Daoy (cell line): Measurements from ENCODE around the gene ZNF534. TPM values are rescaled to one million over a fixed set of nuclear protein-coding genes. Genes with fewer than 3 reads are reported as not detected.
"Not testable (repeated sequence)": the region's sequence is repeated elsewhere in the genome, so short reads cannot be mapped to it uniquely, and the experiment has no call there.

Experiments used
- DNase-seq: peaks from one replicate; pipeline ENCODE4 v3.0.0-alpha.2; 2015; ENCODE audit warnings: low read depth
- total RNA-seq: library from RNA; depleted of rRNA; stranded (reverse); fragments of >200 nt; shearing (Covaris generic); gene quantifications from 2 replicates; pipeline ENCODE4 v1.2.3, GENCODE V29; 2014; rRNA removed

The ZNF534 gene
- total RNA-seq: 0.86 TPM in 1 of 2 replicates, not detected in the other

- peak; percentile 4 for DNase-seq
Observed at GRCh38 chr19:52428937-52429336, at the start of gene ZNF534. Gene ZNF534, plus strand, starts transcription at chr19:52429148. Its CDS starts 2,327 bp downstream, at chr19:52431475.

- peak; percentile 4 for DNase-seq
Observed at GRCh38 chr19:52391135-52391534, 37.8 kb upstream of the ZNF534 start.

- peak; percentile 97 for DNase-seq
Observed at GRCh38 chr19:52397310-52398080, 31.5 kb upstream of the ZNF534 start, which contains the start of gene ZNF528. Gene ZNF528, plus strand, starts transcription at chr19:52397849. Its CDS starts 4,165 bp downstream, at chr19:52402014.

GRCh38 chr19:52398081-52398441, 30.9 kb upstream of the ZNF534 start:
- DNase-seq: peak; percentile 29

- no peak for DNase-seq
Observed at GRCh38 chr19:52410276-52410675, 18.7 kb upstream of the ZNF534 start.

GRCh38 chr19:52415711-52416110, 13.2 kb upstream of the ZNF534 start:
- no peak for DNase-seq

- no peak for DNase-seq
Observed at GRCh38 chr19:52442179-52442578, 13.2 kb downstream of the ZNF534 start.

- no peak for DNase-seq
Observed at GRCh38 chr19:52444506-52444905, 15.6 kb downstream of the ZNF534 start.

GRCh38 chr19:52451241-52451640, 22.3 kb downstream of the ZNF534 start:
- no peak for DNase-seq

- peak; percentile 77 for DNase-seq
Observed at GRCh38 chr19:52453324-52454094, 24.6 kb downstream of the ZNF534 start, which contains the start of gene ZNF578. Gene ZNF578, plus strand, starts transcription at chr19:52453553. Its CDS starts 48,293 bp downstream, at chr19:52501846.

- DNase-seq: peak; percentile 29
Observed at GRCh38 chr19:52464798-52465470, 36.0 kb downstream of the ZNF534 start.

- DNase-seq: no peak
Observed at GRCh38 chr19:52473655-52474350, 44.9 kb downstream of the ZNF534 start.

- DNase-seq: no peak
Observed at GRCh38 chr19:52474351-52475127, 45.6 kb downstream of the ZNF534 start.

GRCh38 chr19:52484111-52484743, 55.3 kb downstream of the ZNF534 start:
- DNase-seq: not testable (repeated sequence)

- DNase-seq: not testable (repeated sequence)
Observed at GRCh38 chr19:52485064-52485463, 56.1 kb downstream of the ZNF534 start.

GRCh38 chr19:52485561-52486240, 56.8 kb downstream of the ZNF534 start:
- DNase-seq: not testable (repeated sequence)

GRCh38 chr19:52492201-52492993, 63.4 kb downstream of the ZNF534 start:
- no peak for DNase-seq

GRCh38 chr19:52492994-52493470, 64.1 kb downstream of the ZNF534 start:
- DNase-seq: peak; percentile 6

- peak; percentile 31 for DNase-seq
Observed at GRCh38 chr19:52494518-52494917, 65.6 kb downstream of the ZNF534 start.
